Lung (tissue), 12 donors: Measurements from ENCODE around the gene NTM. TPM values are rescaled to one million over a fixed set of nuclear protein-coding genes. Genes with fewer than 3 reads are reported as not detected.

Source experiments
- ATAC-seq: fragments of 200-7000 bp; cut with Tn5 transposase; one replicate; pipeline ENCODE4 v1.9.1; 2020; ENCODE audit warnings: moderate number of reproducible peaks; ENCODE audit not compliant: insufficient read depth, low FRiP score
- DNase-seq, 3 donors: peaks; one replicate each; pipeline ENCODE4 v3.0.0-alpha.2; 2013 to 2017
- H3K27ac ChIP-seq, 2 donors: one replicate each; pipeline ENCODE4 v1.5.1; 2013; ENCODE audit warnings: mild to moderate bottlenecking in 2 of 2, moderate library complexity in 2 of 2, control low read depth in 1 of 2, inconsistent platforms in 1 of 2, low read depth in 1 of 2, low read length in 1 of 2
- H3K27me3 ChIP-seq, 3 donors: one replicate each; pipeline ENCODE4 v1.5.1; 2013; ENCODE audit warnings: low read length in 2 of 3; ENCODE audit not compliant: control insufficient read depth in 3 of 3, insufficient read depth in 3 of 3
- H3K36me3 ChIP-seq, 4 donors: one replicate each; pipeline ENCODE4 v1.5.1; 2013; ENCODE audit warnings: low read length in 4 of 4, mild to moderate bottlenecking in 1 of 4, moderate library complexity in 1 of 4; ENCODE audit not compliant: control insufficient read depth in 4 of 4, insufficient read depth in 4 of 4
- H3K4me1 ChIP-seq, 5 donors: one replicate each; pipeline ENCODE4 v1.5.1; 2013; ENCODE audit warnings: low read length in 5 of 5, mild to moderate bottlenecking in 2 of 5, moderate library complexity in 1 of 5; ENCODE audit not compliant: control insufficient read depth in 5 of 5, insufficient read depth in 5 of 5
- H3K4me3 ChIP-seq: one replicate; pipeline ENCODE4 v1.5.1; 2013; ENCODE audit warnings: mild to moderate bottlenecking, control low read depth, moderate library complexity
- H3K9ac ChIP-seq, 2 donors: one replicate each; pipeline ENCODE4 v1.5.1; 2013; ENCODE audit warnings: low read length in 2 of 2, control low read depth in 1 of 2; ENCODE audit not compliant: insufficient read depth in 1 of 2
- H3K9me3 ChIP-seq, 4 donors: one replicate each; pipeline ENCODE4 v1.5.1; 2013; ENCODE audit warnings: low read length in 3 of 4, mild to moderate bottlenecking in 1 of 4, moderate library complexity in 1 of 4; ENCODE audit not compliant: control insufficient read depth in 4 of 4, insufficient read depth in 3 of 4
- CTCF ChIP-seq: IDR thresholded peaks from 2 replicates; pipeline ENCODE4 v1.5.1; 2012; ENCODE audit warnings: mild to moderate bottlenecking; ENCODE audit errors: control extremely low read depth, extremely low read depth
- WGBS, 2 donors: extraction: QIAGEN DNeasy Blood & Tissue Kit; methylation state at CpG; one replicate each; pipeline ENCODE4 v1.1.7; 2013; 5-methylcytosine and 5-hydroxymethylcytosine counted together
- polyA plus RNA-seq, 2 donors: library from polyadenylated mRNA; stranded (reverse); fragments of 200-250 nt; gene quantifications; one replicate each; pipeline ENCODE4 v1.2.1, GENCODE V29; 2013
- total RNA-seq, 2 donors: library from RNA; depleted of rRNA in 1 of 2; stranded (reverse); fragments of >200 nt in 1 of 2; gene quantifications; one replicate each; pipeline ENCODE4 v1.2.1, GENCODE V29; 2014 to 2021
- donor health status: control.
- donor health status: control.
- donor health status: Bipolar disorder and iron deficiency.
- donor health status: healthy.
- donor health status: DM: yes; HTN: yes; CAD: no.

The NTM gene
- total and polyA plus RNA-seq, 4 donors, result 0.39 to 30.9 (median 7.2) TPM

- Histone ChIP-seq H3K9ac (no peak overlapping the region), H3K36me3 (no peaks in the 10 kb centered on the region), H3K4me3 (no peak overlapping the region), H3K27ac (no peak overlapping the region), H3K4me1 (peaks cover 0 to 1% (median 0%) of the 10 kb centered on the region in 5 donors), H3K27me3 (no peaks in the 10 kb centered on the region), H3K9me3 (no peaks in the 10 kb centered on the region)
- no peak for DNase-seq
- ATAC-seq, result no peak
- 49 to 55% methylated on average over 5 of the region's 5 CpGs for WGBS, 2 donors
- no peak for TF ChIP-seq CTCF
Observed at GRCh38 chr11:132263241-132263640, 892.8 kb downstream of the NTM start.

- 81 to 86% methylated on average over 4 of the region's 4 CpGs for WGBS, 2 donors
- Histone ChIP-seq H3K36me3 (no peaks in the 10 kb centered on the region), H3K4me1 (peaks cover 0 to 8% (median 0%) of the 10 kb centered on the region in 5 donors), H3K9ac (no peak overlapping the region), H3K4me3 (no peak overlapping the region), H3K9me3 (no peaks in the 10 kb centered on the region), H3K27me3 (no peaks in the 10 kb centered on the region), H3K27ac (no peak overlapping the region)
- ATAC-seq (no peak), DNase-seq (no peak)
- TF ChIP-seq CTCF, result no peak
Observed at GRCh38 chr11:132263875-132264274, 893.5 kb downstream of the NTM start.

GRCh38 chr11:132264616-132265015 lies 894.2 kb downstream of the NTM start:
- H3K27me3 ChIP-seq, result no peaks in the 10 kb centered on the region
- peaks cover 0 to 8% (median 0%) of the 10 kb centered on the region in 5 donors for H3K4me1 ChIP-seq
- no peak for DNase-seq

More at GRCh38 chr11:132264616-132265015, 894.2 kb downstream of the NTM start:
- no peak for ATAC-seq
- no peak for TF ChIP-seq CTCF
- no peak overlapping the region for H3K4me3 ChIP-seq
- H3K9me3 ChIP-seq, result no peaks in the 10 kb centered on the region
- H3K27ac ChIP-seq, result no peak overlapping the region
- H3K9ac ChIP-seq, result no peak overlapping the region
- no peaks in the 10 kb centered on the region for H3K36me3 ChIP-seq
- WGBS, 2 donors, result 90 to 91% methylated on average over 1 of the region's 1 CpG
